Posterior vena cava (tissue), 2 donors: ENCODE measurements around the gene SLC51A. TPM values are rescaled to one million over a fixed set of nuclear protein-coding genes. Genes with fewer than 3 reads are reported as not detected.
"Not testable (repeated sequence)": the region's sequence is repeated elsewhere in the genome, so short reads cannot be mapped to it uniquely, and the experiment has no call there.

Source experiments
- DNase-seq: peaks from one replicate; pipeline ENCODE4 v3.0.0-alpha.2; 2020; ENCODE audit warnings: low spot score
- intact Hi-C, 2 donors: fragments of 100-400 bp; cut with DNase I; formaldehyde crosslinking; loops; one replicate each; pipeline versions ENCODE4 v1.14.1 to v1.14.2; 2022 to 2023
- total RNA-seq, 2 donors: library from RNA; stranded (reverse); fragmentation: NEBNext Ultra II Directional; extraction: Animal tissue kit (Norgen Biotek cat#: 25700); gene quantifications; one replicate each; pipeline ENCODE4 v1.2.1, GENCODE V29; 2021
- donor health status: DM: yes; HTN: yes; CAD: no.
- donor health status: DM: yes; HTN: yes; CAD: no.

The SLC51A gene
- total RNA-seq, 2 donors from 2014 or later, result not detected

DNA sequence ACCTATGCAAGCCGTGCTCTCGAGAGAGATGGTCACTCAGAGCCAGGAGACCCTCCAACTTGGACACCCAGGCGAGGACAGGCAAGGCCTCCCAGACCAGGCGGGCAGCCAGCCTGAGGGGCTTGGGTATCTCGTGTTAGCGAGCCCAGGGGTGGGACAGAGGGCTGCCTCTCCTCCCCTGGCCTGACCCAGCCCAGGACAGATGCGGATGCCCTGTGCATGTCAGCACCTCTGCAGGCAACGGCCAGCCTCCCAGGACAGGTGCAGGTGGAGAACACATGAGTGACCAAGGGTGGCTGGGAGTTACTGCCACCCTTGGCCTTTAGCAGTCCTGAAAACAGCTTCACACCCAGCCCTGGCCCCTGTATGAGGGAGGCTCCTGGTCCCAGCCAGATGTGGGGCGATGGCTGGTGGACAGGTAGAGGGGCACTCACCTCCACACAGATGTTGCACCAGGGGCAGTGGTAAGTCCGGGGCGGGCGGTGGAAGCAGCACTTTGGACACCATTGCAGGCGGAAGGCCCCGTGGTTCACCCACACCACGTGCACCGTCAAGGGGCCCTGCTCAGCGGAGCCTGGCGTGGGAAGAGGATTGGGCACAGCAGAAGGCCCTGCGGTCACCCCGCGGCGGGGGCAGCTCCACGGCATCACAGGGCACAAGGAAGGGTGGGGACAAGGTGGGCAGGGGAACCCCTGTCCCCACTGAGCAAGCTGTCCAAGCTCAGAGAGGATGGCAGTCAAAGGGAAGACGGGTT, 7.2 kb upstream of the SLC51A start:
- intact Hi-C loops, result no loop called here
- DNase-seq, result peak; percentile 80

GRCh38 chr3:196209944-196210672, 6.2 kb upstream of the SLC51A start:
- intact Hi-C loops, DNase-seq: not testable (repeated sequence)

GRCh38 chr3:196210673-196211556, 5.4 kb upstream of the SLC51A start, which contains the start of gene ZDHHC19:
Gene ZDHHC19 (minus strand): TSS chr3:196211400. CDS start chr3:196211315, 85 bp downstream.
- DNase-seq, result peak; percentile 74
- intact Hi-C loops, result no loop called here

DNA sequence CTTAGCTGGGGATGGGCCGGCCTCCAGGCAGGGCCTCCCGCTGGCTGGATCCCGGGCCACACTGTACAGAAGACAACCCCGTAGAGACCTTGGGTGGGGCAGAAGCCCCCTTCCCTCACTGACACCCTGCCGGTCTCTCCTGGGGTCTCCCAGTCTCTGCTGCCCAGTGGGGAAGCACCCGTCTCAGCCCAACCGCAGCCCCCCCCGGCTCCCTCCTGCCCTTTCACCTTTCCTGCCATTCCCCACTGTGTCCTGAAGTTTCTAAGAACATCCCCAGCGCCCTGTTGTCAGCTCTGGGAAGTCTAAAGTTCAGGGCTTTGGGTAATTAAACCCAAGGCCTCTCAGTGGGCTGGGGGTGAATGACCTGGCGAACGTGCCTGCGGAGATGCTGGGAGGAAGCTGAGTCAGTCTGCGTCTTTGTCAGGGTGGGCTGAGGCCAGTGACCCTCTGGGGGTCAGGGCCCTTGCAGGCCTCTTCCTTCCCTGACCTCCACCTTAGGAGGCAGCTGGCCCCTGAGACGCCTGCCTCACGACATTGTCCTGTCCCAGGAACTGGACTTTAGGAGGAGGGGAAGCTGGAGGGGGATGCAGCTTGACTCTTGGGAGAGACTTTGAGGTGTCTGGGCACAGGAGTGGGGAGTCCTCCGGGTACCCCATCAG, 1.4 kb upstream of the SLC51A start:
- intact Hi-C loops, result no loop called here
- peak; percentile 63 for DNase-seq

DNA sequence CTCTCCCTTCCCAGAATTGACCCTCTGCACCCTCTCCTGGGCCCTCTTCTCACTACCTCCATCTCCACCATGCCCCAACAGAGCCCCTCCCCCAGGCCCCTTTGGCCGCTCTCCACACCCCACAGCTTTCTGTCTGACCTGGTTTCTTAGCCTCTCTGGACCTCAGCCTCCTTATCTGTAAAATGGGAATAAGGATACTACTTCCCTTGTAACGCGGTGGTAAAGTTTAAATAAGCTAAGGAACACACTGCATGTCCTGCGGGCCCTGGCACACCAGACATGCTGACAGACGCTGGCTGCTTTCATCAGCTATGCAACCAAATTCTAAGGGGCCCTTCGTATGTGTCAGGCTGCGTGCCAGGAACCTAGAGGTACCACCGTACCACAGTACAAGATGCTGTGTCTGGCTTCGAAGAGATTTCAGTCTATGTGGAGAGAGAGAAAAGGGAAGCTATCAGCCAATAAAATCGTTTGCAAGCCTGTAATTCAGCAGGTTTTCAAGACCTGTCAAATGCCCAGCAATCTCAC, 777 bp upstream of the SLC51A start:
- intact Hi-C loops, result no loop called here
- peak; percentile 65 for DNase-seq

- DNase-seq, result peak; percentile 56
- intact Hi-C loops, result no loop called here
Measured at GRCh38 chr3:196216681-196217211, 412 bp downstream of the SLC51A start.

DNA sequence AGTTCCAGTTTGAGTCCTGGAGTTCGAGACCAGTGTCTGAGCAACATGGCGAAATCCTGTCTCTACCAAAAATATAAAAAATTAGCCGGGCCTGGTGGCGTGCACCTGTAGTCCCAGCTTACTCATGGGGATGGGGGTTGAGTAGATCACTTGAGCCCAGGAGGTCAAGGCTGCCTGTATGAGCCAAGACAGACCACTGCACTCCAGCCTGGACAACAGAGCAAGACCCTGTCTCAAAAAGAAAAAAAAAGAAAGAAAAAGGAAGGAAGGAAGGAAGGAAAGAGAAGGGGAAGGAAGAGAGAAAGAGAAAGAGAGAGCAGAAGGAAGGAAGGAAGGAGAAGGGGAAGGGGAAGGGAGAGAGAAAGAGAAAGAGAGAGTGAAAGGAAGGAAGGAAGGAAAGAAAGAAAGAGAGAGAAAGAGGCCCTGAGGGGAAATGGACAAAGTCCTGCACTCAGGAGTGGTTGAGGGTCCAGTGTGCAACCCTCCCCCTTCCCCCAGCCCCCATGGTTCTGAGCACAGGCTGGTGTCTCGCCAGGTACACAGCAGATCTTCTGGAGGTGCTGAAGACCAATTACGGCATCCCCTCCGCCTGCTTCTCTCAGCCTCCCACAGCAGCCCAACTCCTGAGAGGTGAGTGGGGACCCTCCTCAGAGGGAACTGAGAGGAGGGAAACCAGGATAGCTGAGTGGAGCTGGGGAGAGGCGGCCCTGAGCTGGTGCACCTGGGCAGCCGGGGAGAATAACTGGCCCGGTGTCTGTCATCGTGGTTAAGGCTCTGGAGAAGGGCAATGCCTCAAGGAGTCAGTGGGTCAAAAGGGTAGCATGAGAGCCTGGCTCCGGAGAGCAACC, 1.2 kb downstream of the SLC51A start:
- peak; percentile 60 for DNase-seq
- intact Hi-C loops, result no loop called here

- peak; percentile 15 for DNase-seq
- intact Hi-C loops, result no loop called here
Measured at GRCh38 chr3:196218155-196218712, 1.9 kb downstream of the SLC51A start.

GRCh38 chr3:196219194-196219969, 3.0 kb downstream of the SLC51A start:
- peak; percentile 92 for DNase-seq
- intact Hi-C loops, result no loop called here

GRCh38 chr3:196219970-196220311, 3.6 kb downstream of the SLC51A start:
- intact Hi-C loops, result no loop called here
- peak; percentile 84 for DNase-seq

- intact Hi-C loops, result no loop called here
- DNase-seq, result peak; percentile 80
Measured at GRCh38 chr3:196220587-196220986, 4.3 kb downstream of the SLC51A start.

- intact Hi-C loops, result no loop called here
- DNase-seq, result peak; percentile 40
Measured at GRCh38 chr3:196220991-196221390, 4.7 kb downstream of the SLC51A start.

- intact Hi-C loops, result no loop called here
- DNase-seq, result peak; percentile 49
Measured at GRCh38 chr3:196222876-196223595, 6.7 kb downstream of the SLC51A start.

DNA sequence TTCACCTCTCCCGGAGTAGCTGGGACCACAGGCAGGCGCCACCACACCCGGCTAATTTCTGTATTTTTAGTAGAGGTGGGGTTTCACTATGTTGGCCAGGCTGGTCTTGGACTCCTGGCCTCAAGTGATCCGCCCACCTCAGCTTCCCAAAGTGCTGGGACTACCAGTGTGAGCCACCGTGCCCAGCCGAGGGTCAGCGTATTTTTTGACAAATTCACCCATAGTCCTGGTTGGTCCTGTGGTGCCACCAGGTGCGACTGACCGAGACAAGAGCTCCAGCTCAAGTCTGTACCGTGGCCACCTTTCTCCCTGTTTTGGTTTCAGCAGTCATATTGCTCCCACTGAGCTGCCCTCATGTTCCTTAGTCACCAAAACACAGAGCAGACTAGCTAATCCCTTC, 8.8 kb downstream of the SLC51A start:
- intact Hi-C loops, result no loop called here
- peak; percentile 62 for DNase-seq

GRCh38 chr3:196225763-196226364, 9.5 kb downstream of the SLC51A start:
- DNase-seq, result peak; percentile 36
- intact Hi-C loops, result no loop called here

- intact Hi-C loops, result no loop called here
- DNase-seq, result peak; percentile 58
Measured at GRCh38 chr3:196227121-196227561, 10.8 kb downstream of the SLC51A start.
